ENCODE data around the gene TRIM29.

- TF ChIP-seq CTCF (IDR thresholded peaks at IDR 0.05) (no peak), POLR2A (IDR thresholded peaks at IDR 0.05) (no peak)
Observed at GRCh38 chr11:120128392-120129119, 9.4 kb downstream of the TRIM29 start.
